B cell (primary cell): Measurements from ENCODE around the gene RAB42. TPM values are rescaled to one million over a fixed set of nuclear protein-coding genes. Genes with fewer than 3 reads are reported as not detected.
"Not testable (repeated sequence)": the region's sequence is repeated elsewhere in the genome, so short reads cannot be mapped to it uniquely, and the experiment has no call there.

ENCODE experiments used
- ATAC-seq: fragments of 200-7000 bp; cut with Tn5 transposase; one replicate; pipeline ENCODE4 v1.10.0; 2021; ENCODE audit warnings: low read depth, mild to moderate bottlenecking, moderate number of reproducible peaks, moderate library complexity
- CTCF ChIA-PET: fragments of 350-600 bp; sonication (Branson Sonifier 250); formaldehyde crosslinking; loops from one replicate; lab custom pipeline; 2021; ENCODE audit warnings: antibody characterized with exemption, inconsistent platforms; lab: Charles Lee
- POLR2A ChIA-PET: fragments of 350-600 bp; sonication (Branson Sonifier 250); formaldehyde crosslinking; loops from one replicate; lab custom pipeline; 2021; ENCODE audit warnings: antibody characterized with exemption; lab: Charles Lee
- DNase-seq: peaks from one replicate; pipeline ENCODE4 v3.0.0; 2013
- H2AFZ ChIP-seq: 2 replicates; pipeline ENCODE4 v1.6.1; 2012; ENCODE audit warnings: mild to moderate bottlenecking, low read depth, low read length; ENCODE audit not compliant: insufficient read depth, poor library complexity, severe bottlenecking
- H3K27ac ChIP-seq, 2 donors: 1 replicate in 1 of 2; 2 replicates in 1 of 2; pipeline ENCODE4 v1.5.1; 2012 to 2013; ENCODE audit warnings: low read length in 2 of 2, mild to moderate bottlenecking in 2 of 2, moderate library complexity in 1 of 2
- H3K27me3 ChIP-seq, 4 experiments: fragments of 200-600 bp in 1 of 4; sonication (generic) in 1 of 4; replicated peaks in 1 of 4; 1 replicate in 2 of 4; 2 replicates in 2 of 4; pipeline versions ENCODE4 v1.6.1 to v1.7.0; 2013 to 2016; ENCODE audit warnings: low read length in 3 of 4, mild to moderate bottlenecking in 2 of 4, mixed read lengths in 1 of 4, moderate library complexity in 1 of 4; ENCODE audit not compliant: insufficient read depth in 4 of 4, control insufficient read depth in 3 of 4; ENCODE audit errors: control extremely low read depth in 1 of 4
- H3K36me3 ChIP-seq, 2 experiments: replicated peaks in 1 of 2; 1 replicate in 1 of 2; 2 replicates in 1 of 2; pipeline versions ENCODE4 v1.6.1 to v1.7.1; 2013; ENCODE audit warnings: low read length in 1 of 2; ENCODE audit not compliant: insufficient read depth in 2 of 2, control insufficient read depth in 1 of 2; ENCODE audit errors: control extremely low read depth in 1 of 2, extremely low read depth in 1 of 2
- H3K4me1 ChIP-seq, 2 donors: fragments of 200-600 bp in 1 of 2; sonication (generic) in 1 of 2; 1 replicate in 1 of 2; 2 replicates in 1 of 2; pipeline versions ENCODE4 v1.5.1 to v1.6.1; 2013 to 2017; ENCODE audit warnings: low read length in 2 of 2; ENCODE audit not compliant: control insufficient read depth in 2 of 2, insufficient read depth in 2 of 2
- H3K4me2 ChIP-seq: replicated peaks from 2 replicates; pipeline ENCODE3; 2012; ENCODE audit warnings: mild to moderate bottlenecking, low read depth, low read length; ENCODE audit not compliant: poor library complexity, severe bottlenecking
- H3K4me3 ChIP-seq, 5 experiments: fragments of 200-600 bp in 1 of 5; sonication (generic) in 1 of 5; 1 replicate in 3 of 5; 2 replicates in 2 of 5; pipeline versions ENCODE4 v1.5.1 to v1.7.0; 2011 to 2016; ENCODE audit warnings: low read length in 4 of 5, mild to moderate bottlenecking in 4 of 5, low read depth in 2 of 5, control low read depth in 1 of 5, moderate library complexity in 1 of 5; ENCODE audit not compliant: insufficient read depth in 1 of 5; ENCODE audit errors: control extremely low read depth in 1 of 5, extremely low read depth in 1 of 5
- H3K79me2 ChIP-seq: fragments of 200-600 bp; sonication (generic); one replicate; pipeline ENCODE4 v1.6.0; 2016; ENCODE audit warnings: low read length; ENCODE audit not compliant: control insufficient read depth, insufficient read depth
- H3K9ac ChIP-seq: fragments of 200-600 bp; sonication (generic); 2 replicates; pipeline ENCODE4 v1.6.1; 2017; ENCODE audit warnings: mild to moderate bottlenecking, low read length, moderate library complexity
- H3K9me3 ChIP-seq, 3 donors: one replicate each; pipeline versions ENCODE4 v1.6.1 to v1.7.1; 2013; ENCODE audit warnings: low read length in 2 of 3; ENCODE audit not compliant: control insufficient read depth in 2 of 3, insufficient read depth in 1 of 3; ENCODE audit errors: control extremely low read depth in 1 of 3
- H4K20me1 ChIP-seq: 2 replicates; pipeline ENCODE4 v1.6.0; 2012; ENCODE audit warnings: mild to moderate bottlenecking, low read length; ENCODE audit not compliant: insufficient read depth, control insufficient read depth, poor library complexity, severe bottlenecking
- H3K27ac Mint-ChIP-seq: one replicate; pipeline ENCODE4 v1.8.0; 2021; ENCODE audit warnings: mixed read lengths
- H3K27me3 Mint-ChIP-seq: one replicate; pipeline ENCODE4 v1.8.0; 2021; ENCODE audit warnings: mixed read lengths
- H3K4me1 Mint-ChIP-seq: one replicate; pipeline ENCODE4 v1.8.0; 2021; ENCODE audit warnings: mixed read lengths
- H3K4me3 Mint-ChIP-seq: one replicate; pipeline ENCODE4 v1.8.0; 2021; ENCODE audit warnings: mixed read lengths
- H3K9me3 Mint-ChIP-seq: one replicate; pipeline ENCODE4 v1.8.0; 2022; ENCODE audit warnings: mixed read lengths; ENCODE audit not compliant: insufficient read depth
- EZH2 ChIP-seq: IDR thresholded peaks from 2 replicates; pipeline ENCODE4 v1.6.1; 2012; ENCODE audit warnings: borderline replicate concordance, low read depth, mild to moderate bottlenecking, moderate library complexity, low read length; ENCODE audit not compliant: insufficient read depth, poor library complexity, severe bottlenecking
- whole genome bisulfite sequencing: methylation state at CpG from one replicate; pipeline ENCODE4 v1.1.5; 2013; ENCODE audit warnings: missing lambda C conversion rate; ENCODE audit not compliant: insufficient coverage; 5-methylcytosine and 5-hydroxymethylcytosine counted together
- intact Hi-C: fragments of 100-400 bp; cut with micrococcal nuclease; formaldehyde crosslinking; loops from one replicate; pipeline ENCODE4 v1.10.0; 2022
- polyA plus RNA-seq: library from polyadenylated mRNA; depleted of rRNA; stranded (reverse); fragments of >200 nt; gene quantifications from 2 replicates; pipeline ENCODE4 v1.2.3, GENCODE V29; 2012
- total RNA-seq, 2 donors: library from RNA; stranded (reverse); fragments of 120-200 nt in 1 of 2; gene quantifications; 1 replicate in 1 of 2; 2 replicates in 1 of 2; pipeline versions ENCODE4 v1.2.3 to v1.2.4, GENCODE V29; 2013 to 2022
- TF ChIP-seq, protein P1 (sequence below): fragments of 200-600 bp; IDR thresholded peaks from one replicate; pipeline ENCODE4 v1.8.0; 2022; ENCODE audit warnings: antibody characterized with exemption, mild to moderate bottlenecking

RAB42 gene
- total and polyA plus RNA-seq, 2 donors (not counting 1 experiment from before 2014, with no cell fraction given) = not detected

DNA sequence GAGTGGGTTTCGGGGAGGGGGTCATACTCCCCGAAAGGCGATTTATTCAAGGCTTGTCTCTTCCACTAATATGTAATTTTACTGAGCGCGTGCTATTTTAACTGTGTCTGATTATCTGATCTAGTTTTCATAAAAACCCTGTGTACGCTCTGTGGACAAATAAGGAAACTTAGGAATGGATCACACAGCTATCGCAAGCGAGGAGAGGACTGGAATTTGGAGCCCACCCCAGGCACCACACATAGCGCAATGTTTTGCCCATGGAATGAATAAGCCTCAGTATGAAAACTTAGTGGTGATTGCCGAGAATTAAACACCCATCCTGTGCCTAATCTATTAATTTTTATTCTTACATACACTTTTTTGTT, 9.8 kb upstream of the RAB42 start:
- H2AFZ ChIP-seq = peak overlapping the region; percentile 98
- H3K36me3 ChIP-seq = peaks cover 11 to 32% of the 10 kb centered on the region in 2 experiments
- Mint-ChIP-seq H3K4me3 (peak overlapping the region; percentile 96), H3K4me1 (peaks cover 44% of the 10 kb centered on the region), H3K27me3 (no peaks in the 10 kb centered on the region), H3K9me3 (no peaks in the 10 kb centered on the region), H3K27ac (peak overlapping the region; percentile 95)
- H3K4me2 ChIP-seq = peak overlapping the region; percentile 97
- ChIA-PET POLR2A (interaction anchor here (0.5 to 4.1 kb wide), 23 partner anchors 9 to 752 kb away, joined by 3 to 36 read pairs (median 4); partner anchors contain the start of genes GMEB1, MED18, PHACTR4 and RAB42), CTCF (interaction anchor here (0.9 to 2.6 kb wide), 15 partner anchors 21 to 600 kb away, joined by 3 to 23 read pairs (median 6); partner anchors contain the start of genes MED18, SRSF4, TAF12 and TRNAU1AP)
- H3K27ac ChIP-seq = peak overlapping the region; percentile 69 to 82
- no peaks in the 10 kb centered on the region for H3K27me3 ChIP-seq
- intact Hi-C loops = loop anchor here (1.0 to 5.0 kb wide), 5 partner anchors 61 to 323 kb away; partner anchors contain the start of genes RCC1, RNU11, SESN2 and TAF12
- TF ChIP-seq, protein P1, sequence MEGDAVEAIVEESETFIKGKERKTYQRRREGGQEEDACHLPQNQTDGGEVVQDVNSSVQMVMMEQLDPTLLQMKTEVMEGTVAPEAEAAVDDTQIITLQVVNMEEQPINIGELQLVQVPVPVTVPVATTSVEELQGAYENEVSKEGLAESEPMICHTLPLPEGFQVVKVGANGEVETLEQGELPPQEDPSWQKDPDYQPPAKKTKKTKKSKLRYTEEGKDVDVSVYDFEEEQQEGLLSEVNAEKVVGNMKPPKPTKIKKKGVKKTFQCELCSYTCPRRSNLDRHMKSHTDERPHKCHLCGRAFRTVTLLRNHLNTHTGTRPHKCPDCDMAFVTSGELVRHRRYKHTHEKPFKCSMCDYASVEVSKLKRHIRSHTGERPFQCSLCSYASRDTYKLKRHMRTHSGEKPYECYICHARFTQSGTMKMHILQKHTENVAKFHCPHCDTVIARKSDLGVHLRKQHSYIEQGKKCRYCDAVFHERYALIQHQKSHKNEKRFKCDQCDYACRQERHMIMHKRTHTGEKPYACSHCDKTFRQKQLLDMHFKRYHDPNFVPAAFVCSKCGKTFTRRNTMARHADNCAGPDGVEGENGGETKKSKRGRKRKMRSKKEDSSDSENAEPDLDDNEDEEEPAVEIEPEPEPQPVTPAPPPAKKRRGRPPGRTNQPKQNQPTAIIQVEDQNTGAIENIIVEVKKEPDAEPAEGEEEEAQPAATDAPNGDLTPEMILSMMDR = no peak
- no peak for TF ChIP-seq EZH2
- WGBS = 0% methylated on average over 2 of the region's 10 CpGs
- H3K79me2 ChIP-seq = peaks cover 29% of the 10 kb centered on the region
- peaks cover 15 to 39% of the 10 kb centered on the region in 2 donors for H3K4me1 ChIP-seq
- peak overlapping the region; percentile 97 for H3K9ac ChIP-seq
- peaks cover 40% of the 10 kb centered on the region for H4K20me1 ChIP-seq
- H3K4me3 ChIP-seq = peak overlapping the region; percentile 48 to 99 (median 72)
- no peak for ATAC-seq
- H3K9me3 ChIP-seq = no peaks in the 10 kb centered on the region
- DNase-seq = no peak

DNA sequence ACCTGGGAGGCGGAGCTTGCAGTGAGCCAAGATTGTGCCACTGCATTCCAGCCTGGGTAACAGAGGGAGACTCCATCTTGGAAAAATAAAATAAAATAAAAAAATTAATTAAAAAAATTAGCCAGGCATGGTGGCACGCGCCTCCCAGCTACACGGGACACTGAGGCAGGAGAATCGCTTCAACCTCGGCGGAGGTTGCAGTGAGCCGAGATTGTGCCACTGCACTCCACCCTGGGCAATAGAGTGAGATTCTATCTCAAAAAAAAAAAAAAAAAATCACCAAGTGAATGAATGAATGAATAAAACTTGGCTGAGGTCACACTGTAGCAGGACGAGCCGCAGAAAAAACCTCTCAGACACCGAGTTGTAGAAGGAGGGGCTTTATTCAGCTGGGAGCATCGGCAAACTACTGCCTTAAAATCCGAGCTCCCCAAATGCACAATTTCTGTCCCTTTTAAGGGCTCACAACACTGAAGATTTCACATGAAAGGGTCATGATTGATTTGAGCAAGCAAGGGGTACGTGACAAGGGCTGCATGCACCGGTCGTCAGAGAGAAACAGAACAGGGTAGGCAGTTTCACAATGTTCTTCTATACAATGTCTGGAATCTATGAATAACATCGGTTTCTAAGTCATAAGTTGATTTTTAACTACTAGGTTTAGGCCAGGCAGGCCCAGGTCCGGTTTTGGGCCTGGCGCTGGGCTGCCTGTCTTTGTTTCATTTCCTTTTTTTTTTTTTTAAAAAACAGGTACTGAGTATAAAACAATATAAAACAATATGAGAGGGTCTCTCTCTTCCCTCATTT, 5.3 kb upstream of the RAB42 start:
- H3K36me3 ChIP-seq, ATAC-seq, CTCF ChIA-PET, H3K27me3 ChIP-seq, H3K4me3 Mint-ChIP-seq, intact Hi-C loops, H4K20me1 ChIP-seq, H3K9me3 Mint-ChIP-seq, H3K4me2 ChIP-seq, H3K4me3 ChIP-seq, H3K79me2 ChIP-seq, H3K9ac ChIP-seq, H3K9me3 ChIP-seq, H2AFZ ChIP-seq, H3K27me3 Mint-ChIP-seq: not testable (repeated sequence)
- POLR2A ChIA-PET = interaction anchor here (0.6 to 0.7 kb wide), 2 partner anchors 270 to 605 kb away, joined by 3 to 4 read pairs; no protein-coding TSS in a partner anchor
- WGBS = 80% methylated on average over 1 of the region's 19 CpGs
- Histone ChIP-seq H3K4me1 (peaks cover 0 to 22% of the 10 kb centered on the region in 2 donors), H3K27ac (peak overlapping the region in 1 of 2 donors; percentile 59)
- Mint-ChIP-seq H3K4me1 (peaks cover 19% of the 10 kb centered on the region), H3K27ac (peak overlapping the region; percentile 84)
- DNase-seq = peak; percentile 30
